Measurements from ENCODE around the gene CCDC68.
"Not testable (repeated sequence)": the region's sequence is repeated elsewhere in the genome, so short reads cannot be mapped to it uniquely, and the experiment has no call there.

The CCDC68 gene

GRCh38 chr18:54867131-54867530, 92.1 kb downstream of the CCDC68 start:
- no peaks in the 10 kb centered on the region for H3K36me3 ChIP-seq (ENCODE audit: control insufficient read depth in 5 of 5, insufficient read depth in 5 of 5, low read length in 5 of 5)
- H3K4me1 ChIP-seq (ENCODE audit: control insufficient read depth in 5 of 5, insufficient read depth in 5 of 5, low read length in 5 of 5): no peaks in the 10 kb centered on the region
- H3K27ac ChIP-seq (ENCODE audit: low read depth, low read length): no peak overlapping the region
- no peak overlapping the region for H3K4me3 ChIP-seq (ENCODE audit: low read depth in 1 of 5, low read length in 5 of 5)
- H3K9me3 ChIP-seq (ENCODE audit: control insufficient read depth in 5 of 5, low read length in 5 of 5): peaks cover 0 to 3% (median 0%) of the 10 kb centered on the region in 5 donors
- H3K27me3 ChIP-seq (ENCODE audit: control insufficient read depth in 5 of 5, insufficient read depth in 4 of 5, low read length in 5 of 5): no peaks in the 10 kb centered on the region
- H3K9ac ChIP-seq (ENCODE audit: low read length in 5 of 5): no peak overlapping the region

GRCh38 chr18:54860941-54861340, 98.3 kb downstream of the CCDC68 start:
- no peak overlapping the region for H3K4me3 ChIP-seq (ENCODE audit: low read depth in 1 of 5, low read length in 5 of 5)
- no peaks in the 10 kb centered on the region for H3K27me3 ChIP-seq (ENCODE audit: control insufficient read depth in 5 of 5, insufficient read depth in 4 of 5, low read length in 5 of 5)
- H3K4me1 ChIP-seq (ENCODE audit: control insufficient read depth in 5 of 5, insufficient read depth in 5 of 5, low read length in 5 of 5): no peaks in the 10 kb centered on the region
- H3K36me3 ChIP-seq (ENCODE audit: control insufficient read depth in 5 of 5, insufficient read depth in 5 of 5, low read length in 5 of 5): no peaks in the 10 kb centered on the region
- H3K27ac ChIP-seq (ENCODE audit: low read depth, low read length): no peak overlapping the region
- H3K9me3 ChIP-seq (ENCODE audit: control insufficient read depth in 5 of 5, low read length in 5 of 5): no peaks in the 10 kb centered on the region
- no peak overlapping the region for H3K9ac ChIP-seq (ENCODE audit: low read length in 5 of 5)

GRCh38 chr18:54859667-54860421, 99.4 kb downstream of the CCDC68 start:
- H3K4me1 ChIP-seq (ENCODE audit: control insufficient read depth in 5 of 5, insufficient read depth in 5 of 5, low read length in 5 of 5): no peaks in the 10 kb centered on the region
- H3K27ac ChIP-seq (ENCODE audit: low read depth, low read length): no peak overlapping the region
- no peaks in the 10 kb centered on the region for H3K36me3 ChIP-seq (ENCODE audit: control insufficient read depth in 5 of 5, insufficient read depth in 5 of 5, low read length in 5 of 5)
- H3K4me3 ChIP-seq (ENCODE audit: low read depth in 1 of 5, low read length in 5 of 5): no peak overlapping the region
- H3K9ac ChIP-seq (ENCODE audit: low read length in 5 of 5): no peak overlapping the region
- no peaks in the 10 kb centered on the region for H3K27me3 ChIP-seq (ENCODE audit: control insufficient read depth in 5 of 5, insufficient read depth in 4 of 5, low read length in 5 of 5)
- H3K9me3 ChIP-seq (ENCODE audit: control insufficient read depth in 5 of 5, low read length in 5 of 5): no peaks in the 10 kb centered on the region

GRCh38 chr18:54857499-54857898, 101.8 kb downstream of the CCDC68 start:
- Histone ChIP-seq H3K9me3 (ENCODE audit: control insufficient read depth in 5 of 5, low read length in 5 of 5) (no peaks in the 10 kb centered on the region), H3K9ac (ENCODE audit: low read length in 5 of 5) (no peak overlapping the region), H3K36me3 (ENCODE audit: control insufficient read depth in 5 of 5, insufficient read depth in 5 of 5, low read length in 5 of 5) (no peaks in the 10 kb centered on the region), H3K27me3 (ENCODE audit: control insufficient read depth in 5 of 5, insufficient read depth in 4 of 5, low read length in 5 of 5) (no peaks in the 10 kb centered on the region), H3K4me3 (ENCODE audit: low read depth in 1 of 5, low read length in 5 of 5) (no peak overlapping the region), H3K4me1 (ENCODE audit: control insufficient read depth in 5 of 5, insufficient read depth in 5 of 5, low read length in 5 of 5) (no peaks in the 10 kb centered on the region), H3K27ac (ENCODE audit: low read depth, low read length) (no peak overlapping the region)

- H3K9me3 ChIP-seq (ENCODE audit: control insufficient read depth in 5 of 5, low read length in 5 of 5): no peaks in the 10 kb centered on the region
- no peak overlapping the region for H3K9ac ChIP-seq (ENCODE audit: low read length in 5 of 5)
- no peak overlapping the region for H3K27ac ChIP-seq (ENCODE audit: low read depth, low read length)
- no peaks in the 10 kb centered on the region for H3K27me3 ChIP-seq (ENCODE audit: control insufficient read depth in 5 of 5, insufficient read depth in 4 of 5, low read length in 5 of 5)
- H3K4me1 ChIP-seq (ENCODE audit: control insufficient read depth in 5 of 5, insufficient read depth in 5 of 5, low read length in 5 of 5): no peaks in the 10 kb centered on the region
- H3K36me3 ChIP-seq (ENCODE audit: control insufficient read depth in 5 of 5, insufficient read depth in 5 of 5, low read length in 5 of 5): no peaks in the 10 kb centered on the region
- H3K4me3 ChIP-seq (ENCODE audit: low read depth in 1 of 5, low read length in 5 of 5): no peak overlapping the region
Measured at GRCh38 chr18:54856105-54856646, 103.1 kb downstream of the CCDC68 start.

GRCh38 chr18:54855050-54855449, 104.2 kb downstream of the CCDC68 start:
- not testable (repeated sequence) for H3K27me3 ChIP-seq (ENCODE audit: control insufficient read depth in 5 of 5, insufficient read depth in 4 of 5, low read length in 5 of 5); H3K4me3 ChIP-seq (ENCODE audit: low read depth in 1 of 5, low read length in 5 of 5); H3K9ac ChIP-seq (ENCODE audit: low read length in 5 of 5); H3K27ac ChIP-seq (ENCODE audit: low read depth, low read length); H3K36me3 ChIP-seq (ENCODE audit: control insufficient read depth in 5 of 5, insufficient read depth in 5 of 5, low read length in 5 of 5); H3K4me1 ChIP-seq (ENCODE audit: control insufficient read depth in 5 of 5, insufficient read depth in 5 of 5, low read length in 5 of 5); H3K9me3 ChIP-seq (ENCODE audit: control insufficient read depth in 5 of 5, low read length in 5 of 5)

- no peaks in the 10 kb centered on the region for H3K4me1 ChIP-seq (ENCODE audit: control insufficient read depth in 5 of 5, insufficient read depth in 5 of 5, low read length in 5 of 5)
- no peak overlapping the region for H3K27ac ChIP-seq (ENCODE audit: low read depth, low read length)
- no peaks in the 10 kb centered on the region for H3K27me3 ChIP-seq (ENCODE audit: control insufficient read depth in 5 of 5, insufficient read depth in 4 of 5, low read length in 5 of 5)
- no peaks in the 10 kb centered on the region for H3K36me3 ChIP-seq (ENCODE audit: control insufficient read depth in 5 of 5, insufficient read depth in 5 of 5, low read length in 5 of 5)
- H3K9ac ChIP-seq (ENCODE audit: low read length in 5 of 5): no peak overlapping the region
- H3K4me3 ChIP-seq (ENCODE audit: low read depth in 1 of 5, low read length in 5 of 5): no peak overlapping the region
- no peaks in the 10 kb centered on the region for H3K9me3 ChIP-seq (ENCODE audit: control insufficient read depth in 5 of 5, low read length in 5 of 5)
Measured at GRCh38 chr18:54852780-54853675, 106.2 kb downstream of the CCDC68 start.

Measured in subcutaneous abdominal adipose tissue (tissue), 5 donors.